ENCODE results near the gene SMPD3.

DNA sequence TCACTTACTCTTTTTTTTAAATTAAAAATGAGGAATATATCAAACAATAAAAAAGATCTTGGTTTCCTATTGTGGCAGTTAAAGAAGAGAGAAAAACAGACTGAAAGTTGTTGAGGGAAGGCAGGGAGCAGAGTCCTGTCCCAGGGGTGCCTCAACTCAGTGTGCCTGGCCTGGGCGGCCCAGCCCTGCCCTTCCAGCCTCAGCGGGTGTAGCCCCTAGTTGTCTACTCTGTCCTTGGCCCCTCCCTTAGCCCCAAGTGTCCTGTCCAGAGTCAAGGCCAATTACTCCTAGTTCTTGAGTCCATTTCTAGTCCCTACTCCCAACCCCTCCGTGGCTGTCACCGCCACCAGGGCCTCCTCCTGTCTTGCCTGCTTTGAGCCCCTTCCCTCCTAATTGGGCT, 52.5 kb downstream of the SMPD3 start:
- TF ChIP-seq CTCF (IDR thresholded peaks at IDR 0.05 in 2 of 3, conservative IDR thresholded peaks at IDR 0.05 in 1 of 3; ENCODE audit: borderline replicate concordance in 1 of 3, insufficient read depth in 1 of 3, low read depth in 2 of 3, low read length in 2 of 3) (no peak), CEBPB (IDR thresholded peaks at IDR 0.05; ENCODE audit: low read depth) (no peak), ZNF274 (IDR thresholded peaks at IDR 0.05; ENCODE audit: low read depth, low read length) (no peak), POLR2A (IDR thresholded peaks at IDR 0.05; ENCODE audit: borderline replicate concordance, extremely low read depth, insufficient read depth, insufficient read length) (no peak), JUND (IDR thresholded peaks at IDR 0.05) (no peak), EZH2 (IDR thresholded peaks at IDR 0.05) (no peak), SP1 (IDR thresholded peaks at IDR 0.05; ENCODE audit: low read depth) (no peak), YY1 (IDR thresholded peaks at IDR 0.05; ENCODE audit: extremely low read depth, insufficient replicate concordance, low read depth, low read length) (no peak), POLR2AphosphoS5 (IDR thresholded peaks at IDR 0.05; ENCODE audit: low read depth, low read length) (no peak)

Data from HCT116 (cell line).